Kidney epithelial cell (primary cell): Measurements from ENCODE around the gene DOCK4. TPM values are rescaled to one million over a fixed set of nuclear protein-coding genes. Genes with fewer than 3 reads are reported as not detected.

Experiments
- DNase-seq: peaks from one replicate; pipeline ENCODE4 v3.0.0-alpha.2; 2010; ENCODE audit warnings: low read depth
- H3K27me3 ChIP-seq: 2 replicates; pipeline ENCODE4 v1.6.0; 2011; ENCODE audit warnings: low read length; ENCODE audit not compliant: control insufficient read depth, insufficient read depth
- H3K36me3 ChIP-seq: 2 replicates; pipeline ENCODE4 v1.5.1; 2011; ENCODE audit warnings: low read length; ENCODE audit not compliant: control insufficient read depth, insufficient read depth
- H3K4me3 ChIP-seq: 2 replicates; pipeline ENCODE4 v1.5.1; 2011; ENCODE audit warnings: low read depth, mild to moderate bottlenecking, control low read depth, low read length
- total RNA-seq: library from RNA; depleted of rRNA; stranded (reverse); fragments of >200 nt; gene quantifications from 2 replicates; pipeline ENCODE4 v1.2.3, GENCODE V29; 2015
- TF ChIP-seq, protein P1 (sequence below): IDR thresholded peaks from 2 replicates; pipeline ENCODE4 v1.5.1; 2011; ENCODE audit warnings: mild to moderate bottlenecking, moderate library complexity, low read length, control low read depth, inconsistent platforms; ENCODE audit not compliant: insufficient read depth, poor library complexity, severe bottlenecking

The DOCK4 gene
- total RNA-seq, 1 donor from 2014 or later, result 16.8 TPM

GRCh38 chr7:111975346-111975745 is 230.9 kb downstream of the DOCK4 start:
- Histone ChIP-seq H3K27me3 (no peaks in the 10 kb centered on the region), H3K4me3 (no peak overlapping the region), H3K36me3 (no peaks in the 10 kb centered on the region)
- no peak for DNase-seq
- TF ChIP-seq, protein P1, sequence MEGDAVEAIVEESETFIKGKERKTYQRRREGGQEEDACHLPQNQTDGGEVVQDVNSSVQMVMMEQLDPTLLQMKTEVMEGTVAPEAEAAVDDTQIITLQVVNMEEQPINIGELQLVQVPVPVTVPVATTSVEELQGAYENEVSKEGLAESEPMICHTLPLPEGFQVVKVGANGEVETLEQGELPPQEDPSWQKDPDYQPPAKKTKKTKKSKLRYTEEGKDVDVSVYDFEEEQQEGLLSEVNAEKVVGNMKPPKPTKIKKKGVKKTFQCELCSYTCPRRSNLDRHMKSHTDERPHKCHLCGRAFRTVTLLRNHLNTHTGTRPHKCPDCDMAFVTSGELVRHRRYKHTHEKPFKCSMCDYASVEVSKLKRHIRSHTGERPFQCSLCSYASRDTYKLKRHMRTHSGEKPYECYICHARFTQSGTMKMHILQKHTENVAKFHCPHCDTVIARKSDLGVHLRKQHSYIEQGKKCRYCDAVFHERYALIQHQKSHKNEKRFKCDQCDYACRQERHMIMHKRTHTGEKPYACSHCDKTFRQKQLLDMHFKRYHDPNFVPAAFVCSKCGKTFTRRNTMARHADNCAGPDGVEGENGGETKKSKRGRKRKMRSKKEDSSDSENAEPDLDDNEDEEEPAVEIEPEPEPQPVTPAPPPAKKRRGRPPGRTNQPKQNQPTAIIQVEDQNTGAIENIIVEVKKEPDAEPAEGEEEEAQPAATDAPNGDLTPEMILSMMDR, result no peak

- DNase-seq, result no peak
- no peak overlapping the region for H3K4me3 ChIP-seq
- TF ChIP-seq, protein P1, result no peak
Measured at GRCh38 chr7:111960984-111961383, 245.2 kb downstream of the DOCK4 start.

GRCh38 chr7:111958896-111959295 is 247.3 kb downstream of the DOCK4 start:
- Histone ChIP-seq H3K36me3 (no peaks in the 10 kb centered on the region), H3K27me3 (no peaks in the 10 kb centered on the region), H3K4me3 (no peak overlapping the region)
- TF ChIP-seq, protein P1, result no peak
- DNase-seq, result no peak

More at GRCh38 chr7:111960984-111961383, 245.2 kb downstream of the DOCK4 start:
- Histone ChIP-seq H3K27me3 (no peaks in the 10 kb centered on the region), H3K36me3 (no peaks in the 10 kb centered on the region)

GRCh38 chr7:111958431-111958830 is 247.8 kb downstream of the DOCK4 start:
- H3K4me3 ChIP-seq, result no peak overlapping the region
- TF ChIP-seq, protein P1, result no peak
- no peaks in the 10 kb centered on the region for H3K27me3 ChIP-seq
- DNase-seq, result no peak
- no peaks in the 10 kb centered on the region for H3K36me3 ChIP-seq

DNA sequence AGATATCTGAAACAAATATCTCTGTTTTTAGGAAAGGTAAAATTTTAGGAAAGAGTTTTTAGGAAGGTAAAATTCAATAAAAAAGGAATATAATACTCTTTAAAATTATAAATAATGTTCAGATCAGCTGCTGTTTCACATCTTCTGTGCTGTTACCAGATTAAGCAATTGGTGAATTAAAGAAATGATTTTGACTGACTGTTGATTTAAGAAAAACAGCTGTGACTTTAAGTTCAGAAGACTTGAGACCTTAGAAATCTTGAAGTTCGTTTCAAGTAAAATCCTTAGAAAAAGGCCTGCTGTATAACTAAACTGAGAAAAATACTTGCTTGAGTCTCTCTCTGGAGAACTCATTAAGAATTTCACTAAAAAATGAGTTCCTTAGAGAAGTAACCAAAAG is 250.6 kb downstream of the DOCK4 start:
- no peaks in the 10 kb centered on the region for H3K27me3 ChIP-seq
- no peak overlapping the region for H3K4me3 ChIP-seq
- DNase-seq, result no peak
- TF ChIP-seq, protein P1, result no peak
- H3K36me3 ChIP-seq, result no peaks in the 10 kb centered on the region

GRCh38 chr7:111954474-111955381 is 251.5 kb downstream of the DOCK4 start:
- no peak for DNase-seq
- TF ChIP-seq, protein P1, result no peak
- no peaks in the 10 kb centered on the region for H3K36me3 ChIP-seq
- no peak overlapping the region for H3K4me3 ChIP-seq
- H3K27me3 ChIP-seq, result no peaks in the 10 kb centered on the region
